ENCODE results near the gene KCNJ5. TPM values are rescaled to one million over a fixed set of nuclear protein-coding genes. Genes with fewer than 3 reads are reported as not detected.

The KCNJ5 gene
- under 0.01 TPM in 2 replicates for total RNA-seq

DNA sequence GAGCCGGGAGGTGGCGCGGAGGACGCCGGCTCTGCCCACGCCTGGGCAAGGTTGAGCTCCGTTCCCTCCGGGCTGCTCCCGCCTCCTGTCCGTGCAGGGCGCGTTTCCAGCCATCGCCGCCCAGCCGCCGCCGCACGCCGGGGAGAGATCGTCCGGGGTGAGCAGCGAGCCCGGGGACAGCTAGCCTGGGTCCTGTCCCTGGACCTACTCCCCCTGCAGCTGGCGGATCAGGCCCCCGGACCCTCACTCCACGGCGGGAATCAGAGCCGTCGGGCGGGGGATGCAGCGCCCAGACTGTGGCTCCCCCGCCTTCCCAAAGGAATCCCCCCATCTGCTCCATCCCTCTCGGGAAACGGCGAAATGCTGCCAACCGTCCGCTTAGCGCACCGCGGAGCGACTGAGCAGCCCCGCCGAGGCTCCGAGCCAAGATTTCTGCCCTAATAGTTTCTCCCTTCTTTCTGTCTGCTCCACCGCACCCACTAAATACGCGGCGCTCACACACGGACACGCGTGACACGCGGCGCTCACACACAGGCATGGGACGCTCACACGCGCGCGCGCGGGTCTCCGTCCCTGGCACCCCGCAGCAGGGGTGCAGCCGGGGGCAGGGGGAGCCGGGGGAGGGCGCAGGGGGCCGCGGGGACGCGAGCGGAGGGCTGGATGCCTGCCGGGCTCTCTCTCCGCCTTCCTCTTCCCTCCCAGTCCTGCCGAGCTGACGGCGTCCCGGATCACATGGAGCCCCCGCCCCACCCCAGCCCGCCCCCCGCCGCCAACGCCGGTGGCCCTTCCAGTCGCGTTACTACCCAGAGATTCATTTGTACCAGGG lies at the start of gene KCNJ5:
TSS of gene KCNJ5 (plus strand) at position 814 of the 826 bp plus-strand sequence. CDS start 19,918 bp downstream, outside the sequence.

GRCh38 chr11:128867277-128867676 lies 23.9 kb upstream of the KCNJ5 start, which contains the start of gene KCNJ1:
Gene KCNJ1, minus strand, starts transcription at chr11:128867296. Its CDS starts 27,053 bp downstream, at chr11:128840243.

DNA sequence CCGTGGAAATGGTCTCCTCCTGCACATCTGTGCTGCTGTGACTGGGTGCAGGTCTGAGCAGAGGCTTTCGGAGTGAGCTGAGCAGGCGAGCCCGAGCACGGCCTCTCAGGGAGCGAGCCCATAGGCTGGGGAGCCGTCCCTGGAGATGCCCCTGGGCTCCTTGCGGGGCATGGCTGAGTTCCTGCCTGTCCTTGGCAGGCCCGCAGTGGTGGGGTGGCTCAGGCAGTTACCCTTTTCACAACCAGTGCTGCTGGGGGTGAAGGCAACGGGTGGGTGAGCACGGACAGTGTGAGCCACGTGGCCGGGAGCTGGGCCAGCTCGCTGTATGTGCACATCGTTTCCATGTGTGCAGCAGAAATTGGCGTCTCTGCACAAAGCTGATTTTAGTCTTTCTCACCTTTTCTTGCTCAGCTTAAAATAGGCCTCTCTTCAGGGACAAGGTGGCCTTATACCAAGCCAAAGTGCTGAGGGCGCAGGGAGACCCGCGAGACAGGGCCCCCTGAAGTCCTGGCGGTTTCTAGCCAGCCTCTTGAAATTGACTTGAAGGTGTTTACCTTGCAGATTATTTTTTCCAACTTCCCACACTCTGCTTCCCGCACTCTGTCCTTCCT lies 51.8 kb downstream of the KCNJ5 start, which contains the start of gene TP53AIP1:
TSS of gene TP53AIP1 (minus strand) at position 55 of the 611 bp plus-strand sequence. CDS start 5,053 bp downstream, outside the sequence.

Other genes starting within 250 kb of the KCNJ5 start
- gene FLI1, start 197.3 kb upstream of the KCNJ5 start, total RNA-seq: 3.3 and 5.0 TPM in 2 replicates
- 0.09 TPM in 1 of 2 replicates, not detected in the other for gene KCNJ1, start 24.1 kb upstream of the KCNJ5 start, total RNA-seq
- gene TP53AIP1, start 51.5 kb downstream of the KCNJ5 start, total RNA-seq: not detected in 2 replicates